NCI-H146 treated with DMSO at 0.1 percent for 48 hours (cell line): Measurements from ENCODE around the gene DCTN5.

ENCODE experiments used
- DNase-seq: peaks from one replicate; lab custom pipeline; 2025; ENCODE audit not compliant: unreplicated experiment; lab: John Stamatoyannopoulos, UW

The DCTN5 gene

GRCh38 chr16:23651943-23652468 is 10.7 kb downstream of the DCTN5 start:
- DNase-seq, result no peak

- no peak for DNase-seq
Measured at GRCh38 chr16:23663918-23664317, 22.7 kb downstream of the DCTN5 start.

GRCh38 chr16:23666571-23667354 is 25.5 kb downstream of the DCTN5 start:
- DNase-seq, result no peak

GRCh38 chr16:23667355-23667659 is 26.0 kb downstream of the DCTN5 start:
- DNase-seq, result no peak

GRCh38 chr16:23668225-23668624 is 27.0 kb downstream of the DCTN5 start:
- DNase-seq, result no peak

GRCh38 chr16:23668873-23669272 is 27.6 kb downstream of the DCTN5 start:
- no peak for DNase-seq

GRCh38 chr16:23670137-23670776 is 29.0 kb downstream of the DCTN5 start:
- no peak for DNase-seq

GRCh38 chr16:23673971-23674614 is 32.8 kb downstream of the DCTN5 start:
- no peak for DNase-seq

GRCh38 chr16:23676924-23677480 is 35.7 kb downstream of the DCTN5 start:
- no peak for DNase-seq

GRCh38 chr16:23678430-23679273 is 37.4 kb downstream of the DCTN5 start, which contains the start of gene PLK1:
Gene PLK1, plus strand, starts transcription at chr16:23678889. Its CDS starts 44 bp downstream, at chr16:23678933.
- peak; percentile 89 for DNase-seq

- DNase-seq, result peak; percentile 31
Measured at GRCh38 chr16:23679274-23679985, 38.2 kb downstream of the DCTN5 start.

GRCh38 chr16:23679986-23680336 is 38.7 kb downstream of the DCTN5 start:
- DNase-seq, result no peak

- no peak for DNase-seq
Measured at GRCh38 chr16:23682181-23682580, 40.9 kb downstream of the DCTN5 start.

- no peak for DNase-seq
Measured at GRCh38 chr16:23683487-23683886, 42.2 kb downstream of the DCTN5 start.

GRCh38 chr16:23687034-23687808 is 46.0 kb downstream of the DCTN5 start:
- no peak for DNase-seq

GRCh38 chr16:23689442-23690187 is 48.3 kb downstream of the DCTN5 start:
- no peak for DNase-seq

GRCh38 chr16:23690771-23691482 is 49.7 kb downstream of the DCTN5 start:
- no peak for DNase-seq
